Nephron progenitor cell (in vitro differentiated cells): ENCODE data around the gene NTMT1.

Source experiments
- DNase-seq: peaks from one replicate; pipeline ENCODE4 v3.0.0; 2021
- H3K27ac Mint-ChIP-seq: 2 replicates; pipeline ENCODE4 v1.8.0; 2021; ENCODE audit warnings: mild to moderate bottlenecking, moderate library complexity, mixed read lengths
- H3K27me3 Mint-ChIP-seq: 2 replicates; pipeline ENCODE4 v1.8.0; 2021; ENCODE audit warnings: mild to moderate bottlenecking, low read depth, mixed read lengths; ENCODE audit not compliant: poor library complexity
- H3K36me3 Mint-ChIP-seq: 2 replicates; pipeline ENCODE4 v1.8.0; 2021; ENCODE audit warnings: low read depth, mixed read lengths
- H3K4me1 Mint-ChIP-seq: 2 replicates; pipeline ENCODE4 v1.8.0; 2021; ENCODE audit warnings: mixed read lengths
- H3K4me3 Mint-ChIP-seq: 2 replicates; pipeline ENCODE4 v1.8.0; 2021; ENCODE audit warnings: mild to moderate bottlenecking, moderate library complexity, mixed read lengths
- H3K9me3 Mint-ChIP-seq: 2 replicates; pipeline ENCODE4 v1.8.0; 2021; ENCODE audit warnings: mild to moderate bottlenecking, moderate library complexity, mixed read lengths
- CTCF ChIP-seq: fragments of 200-600 bp; sonication (generic); IDR thresholded peaks from 2 replicates; pipeline ENCODE4 v1.5.0; 2021; ENCODE audit warnings: antibody characterized with exemption

NTMT1 gene

GRCh38 chr9:129665814-129666520, 40.0 kb downstream of the NTMT1 start:
- TF ChIP-seq CTCF: no peak
- Mint-ChIP-seq H3K27ac (no peak overlapping the region), H3K27me3 (peaks cover 38% of the 10 kb centered on the region), H3K4me3 (peak overlapping the region; percentile 79), H3K9me3 (peaks cover 5% of the 10 kb centered on the region), H3K4me1 (peaks cover 39% of the 10 kb centered on the region), H3K36me3 (peaks cover 6% of the 10 kb centered on the region)
- no peak for DNase-seq

GRCh38 chr9:129666575-129666974, 40.6 kb downstream of the NTMT1 start:
- no peaks in the 10 kb centered on the region for H3K9me3 Mint-ChIP-seq
- TF ChIP-seq CTCF: no peak
- H3K4me1 Mint-ChIP-seq: peaks cover 44% of the 10 kb centered on the region
- H3K36me3 Mint-ChIP-seq: peaks cover 6% of the 10 kb centered on the region
- H3K27me3 Mint-ChIP-seq: peaks cover 33% of the 10 kb centered on the region
- DNase-seq: peak; percentile 49
- H3K4me3 Mint-ChIP-seq: peak overlapping the region; percentile 79
- no peak overlapping the region for H3K27ac Mint-ChIP-seq

- no peak for TF ChIP-seq CTCF
- no peak overlapping the region for H3K27ac Mint-ChIP-seq
- peak overlapping the region; percentile 59 for H3K4me3 Mint-ChIP-seq
- peaks cover 6% of the 10 kb centered on the region for H3K36me3 Mint-ChIP-seq
- peaks cover 44% of the 10 kb centered on the region for H3K4me1 Mint-ChIP-seq
- no peak for DNase-seq
- peaks cover 31% of the 10 kb centered on the region for H3K27me3 Mint-ChIP-seq
- H3K9me3 Mint-ChIP-seq: no peaks in the 10 kb centered on the region
These were observed 41.4 kb downstream of the NTMT1 start for GRCh38 chr9:129667378-129667777.

- Mint-ChIP-seq H3K27ac (no peak overlapping the region), H3K36me3 (peaks cover 6% of the 10 kb centered on the region), H3K4me1 (peaks cover 44% of the 10 kb centered on the region), H3K4me3 (peak overlapping the region; percentile 59), H3K9me3 (no peaks in the 10 kb centered on the region), H3K27me3 (peaks cover 26% of the 10 kb centered on the region)
- no peak for DNase-seq
- no peak for TF ChIP-seq CTCF
These were observed 41.9 kb downstream of the NTMT1 start for GRCh38 chr9:129667850-129668249.

- Mint-ChIP-seq H3K27me3 (peaks cover 14% of the 10 kb centered on the region), H3K36me3 (peaks cover 10% of the 10 kb centered on the region), H3K4me3 (peak overlapping the region; percentile 20), H3K27ac (peak overlapping the region; percentile 32), H3K9me3 (no peaks in the 10 kb centered on the region), H3K4me1 (peaks cover 54% of the 10 kb centered on the region)
- TF ChIP-seq CTCF: no peak
- DNase-seq: no peak
These were observed 43.3 kb downstream of the NTMT1 start for GRCh38 chr9:129669141-129669718.

GRCh38 chr9:129669946-129670345, 44.0 kb downstream of the NTMT1 start:
- Mint-ChIP-seq H3K4me3 (no peak overlapping the region), H3K27me3 (peaks cover 7% of the 10 kb centered on the region), H3K27ac (no peak overlapping the region), H3K4me1 (peaks cover 55% of the 10 kb centered on the region), H3K36me3 (peaks cover 10% of the 10 kb centered on the region), H3K9me3 (no peaks in the 10 kb centered on the region)
- no peak for TF ChIP-seq CTCF
- no peak for DNase-seq
